Measurements from ENCODE around the gene UXS1. TPM values are rescaled to one million over a fixed set of nuclear protein-coding genes. Genes with fewer than 3 reads are reported as not detected.

UXS1 gene
- total RNA-seq, 4 donors from 2014 or later = 32.2 to 94.2 (median 36.0) TPM

DNA sequence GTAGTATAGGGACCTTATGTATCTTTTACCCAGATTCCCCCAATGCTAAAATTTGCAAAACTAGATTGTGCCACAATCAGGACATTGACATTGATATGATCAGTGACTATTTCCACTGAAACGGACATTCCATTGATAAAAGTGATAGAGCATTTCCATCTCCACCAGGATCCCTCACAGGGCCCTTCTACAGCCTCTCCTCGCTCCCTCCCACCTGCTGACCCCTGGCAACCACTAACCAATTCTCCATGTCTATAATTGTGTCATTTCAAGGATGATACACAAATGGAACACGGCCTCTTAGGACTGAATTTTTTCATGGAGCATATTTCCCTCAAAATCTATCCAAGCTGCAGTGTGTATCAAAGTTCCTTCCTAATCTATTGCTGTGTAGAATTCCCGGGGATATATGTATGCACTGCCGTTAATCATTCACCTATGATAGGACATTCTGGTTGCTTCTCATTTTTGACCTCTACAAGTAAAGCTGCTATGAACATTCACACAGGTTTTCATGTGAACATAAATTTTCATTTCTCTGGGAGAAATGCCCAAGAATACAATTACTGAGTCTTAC is 67.3 kb downstream of the UXS1 start:
- no peak for DNase-seq
- 95% methylated on average over 5 of the region's 5 CpGs for WGBS, 2 donors
- intact Hi-C loops (cut with DNase I) = no loop called here
- TF ChIP-seq, protein P1, sequence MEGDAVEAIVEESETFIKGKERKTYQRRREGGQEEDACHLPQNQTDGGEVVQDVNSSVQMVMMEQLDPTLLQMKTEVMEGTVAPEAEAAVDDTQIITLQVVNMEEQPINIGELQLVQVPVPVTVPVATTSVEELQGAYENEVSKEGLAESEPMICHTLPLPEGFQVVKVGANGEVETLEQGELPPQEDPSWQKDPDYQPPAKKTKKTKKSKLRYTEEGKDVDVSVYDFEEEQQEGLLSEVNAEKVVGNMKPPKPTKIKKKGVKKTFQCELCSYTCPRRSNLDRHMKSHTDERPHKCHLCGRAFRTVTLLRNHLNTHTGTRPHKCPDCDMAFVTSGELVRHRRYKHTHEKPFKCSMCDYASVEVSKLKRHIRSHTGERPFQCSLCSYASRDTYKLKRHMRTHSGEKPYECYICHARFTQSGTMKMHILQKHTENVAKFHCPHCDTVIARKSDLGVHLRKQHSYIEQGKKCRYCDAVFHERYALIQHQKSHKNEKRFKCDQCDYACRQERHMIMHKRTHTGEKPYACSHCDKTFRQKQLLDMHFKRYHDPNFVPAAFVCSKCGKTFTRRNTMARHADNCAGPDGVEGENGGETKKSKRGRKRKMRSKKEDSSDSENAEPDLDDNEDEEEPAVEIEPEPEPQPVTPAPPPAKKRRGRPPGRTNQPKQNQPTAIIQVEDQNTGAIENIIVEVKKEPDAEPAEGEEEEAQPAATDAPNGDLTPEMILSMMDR (IDR thresholded peaks at IDR 0.05) = no peak
- TF ChIP-seq POLR2A (IDR thresholded peaks at IDR 0.05) = no peak
- Histone ChIP-seq H3K27me3 (no peaks in the 10 kb centered on the region), H3K36me3 (peaks cover 0 to 3% of the 10 kb centered on the region in 2 donors), H3K4me1 (peaks cover 10 to 24% of the 10 kb centered on the region in 2 donors), H3K27ac (peak overlapping the region in 1 of 3 donors; percentile 77), H3K9me3 (no peaks in the 10 kb centered on the region), H3K4me3 (replicated peaks in 1 of 3) (no peak overlapping the region)

GRCh38 chr2:106126295-106126694 is 67.8 kb downstream of the UXS1 start:
- peaks cover 0 to 3% of the 10 kb centered on the region in 2 donors for H3K36me3 ChIP-seq
- H3K9me3 ChIP-seq = no peaks in the 10 kb centered on the region
- no peaks in the 10 kb centered on the region for H3K27me3 ChIP-seq
- H3K27ac ChIP-seq = peak overlapping the region in 1 of 3 donors; percentile 77
- 97% methylated on average over 7 of the region's 7 CpGs for WGBS, 2 donors
- H3K4me3 ChIP-seq (replicated peaks in 1 of 3) = no peak overlapping the region
- TF ChIP-seq POLR2A (IDR thresholded peaks at IDR 0.05) = no peak
- TF ChIP-seq, protein P1 (IDR thresholded peaks at IDR 0.05) = no peak
- DNase-seq = no peak
- H3K4me1 ChIP-seq = peaks cover 10 to 24% of the 10 kb centered on the region in 2 donors
- intact Hi-C loops (cut with DNase I) = no loop called here

GRCh38 chr2:106124905-106125549 is 69.1 kb downstream of the UXS1 start:
- peak in 1 of 2 donors; percentile 42 for TF ChIP-seq POLR2A (IDR thresholded peaks at IDR 0.05)
- TF ChIP-seq, protein P1 (IDR thresholded peaks at IDR 0.05) = no peak
- intact Hi-C loops (cut with DNase I) = no loop called here
- 64 to 73% methylated on average over 7 of the region's 7 CpGs for WGBS, 2 donors
- H3K4me3 ChIP-seq (replicated peaks in 1 of 3) = no peak overlapping the region
- H3K9me3 ChIP-seq = no peaks in the 10 kb centered on the region
- no peaks in the 10 kb centered on the region for H3K27me3 ChIP-seq
- peaks cover 10 to 24% of the 10 kb centered on the region in 2 donors for H3K4me1 ChIP-seq
- DNase-seq = peak; percentile 82 to 83
- peak overlapping the region; percentile 35 to 77 (median 74) for H3K27ac ChIP-seq
- H3K36me3 ChIP-seq = peaks cover 0 to 3% of the 10 kb centered on the region in 2 donors

- DNase-seq = no peak
- H3K27me3 ChIP-seq = no peaks in the 10 kb centered on the region
- no peaks in the 10 kb centered on the region for H3K9me3 ChIP-seq
- intact Hi-C loops (cut with DNase I) = no loop called here
- peaks cover 0 to 3% of the 10 kb centered on the region in 2 donors for H3K36me3 ChIP-seq
- no peak overlapping the region for H3K4me3 ChIP-seq (replicated peaks in 1 of 3)
- TF ChIP-seq, protein P1 (IDR thresholded peaks at IDR 0.05) = no peak
- no peak for TF ChIP-seq POLR2A (IDR thresholded peaks at IDR 0.05)
- peaks cover 10 to 24% of the 10 kb centered on the region in 2 donors for H3K4me1 ChIP-seq
- peak overlapping the region; percentile 35 to 77 (median 74) for H3K27ac ChIP-seq
- WGBS, 2 donors = 84 to 89% methylated on average over 3 of the region's 3 CpGs
Observed at GRCh38 chr2:106124106-106124756, 69.9 kb downstream of the UXS1 start.

DNA sequence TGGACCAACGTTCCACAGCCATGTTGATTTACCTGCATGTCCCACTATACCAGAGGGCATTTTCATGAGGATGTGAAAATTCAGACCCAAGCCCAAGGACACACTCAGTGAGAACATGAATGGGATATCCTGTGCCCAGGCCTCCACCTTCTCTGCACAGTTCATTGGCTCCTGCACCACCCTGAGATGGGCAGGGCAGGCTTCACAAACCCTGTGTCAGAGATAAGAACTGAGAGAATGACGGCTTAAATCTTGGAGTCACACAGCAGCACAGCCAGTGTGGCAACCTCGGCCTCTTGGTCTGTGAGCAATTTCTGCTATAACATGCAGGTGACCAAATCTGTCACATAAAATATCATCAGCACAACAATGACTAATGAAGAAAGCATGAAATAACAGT is 71.9 kb downstream of the UXS1 start:
- intact Hi-C loops (cut with DNase I) = no loop called here
- no peak for TF ChIP-seq POLR2A (IDR thresholded peaks at IDR 0.05)
- TF ChIP-seq, protein P1 (IDR thresholded peaks at IDR 0.05) = no peak
- Histone ChIP-seq H3K27me3 (no peaks in the 10 kb centered on the region), H3K9me3 (no peaks in the 10 kb centered on the region), H3K4me3 (replicated peaks in 1 of 3) (no peak overlapping the region), H3K27ac (no peak overlapping the region), H3K4me1 (peaks cover 10 to 24% of the 10 kb centered on the region in 2 donors), H3K36me3 (no peaks in the 10 kb centered on the region)
- DNase-seq = no peak
- WGBS, 2 donors = 92 to 98% methylated on average over 3 of the region's 3 CpGs
